Keratinocyte (primary cell): Measurements from ENCODE around the gene ARTN. TPM values are rescaled to one million over a fixed set of nuclear protein-coding genes. Genes with fewer than 3 reads are reported as not detected.
A peak's percentile ranks its signal among the peaks of the same experiment; 100 is the strongest.

ENCODE experiments used
- DNase-seq: peaks from one replicate; pipeline ENCODE4 v3.0.0-alpha.2; 2011; ENCODE audit warnings: low read depth, missing footprints, low spot score
- FAIRE-seq: peaks from 2 replicates; lab custom pipeline; 2011; peaks lifted over from hg19 to GRCh38; lab: Jason Lieb, UNC
- H2AFZ ChIP-seq: 2 replicates; pipeline ENCODE4 v1.6.0; 2012; ENCODE audit warnings: low read length, control low read depth, inconsistent platforms; ENCODE audit not compliant: control insufficient read depth
- H3K27ac ChIP-seq: 2 replicates; pipeline ENCODE4 v1.5.1; 2011; ENCODE audit warnings: low read length; ENCODE audit not compliant: control insufficient read depth, insufficient read depth
- H3K27me3 ChIP-seq: 3 replicates; pipeline ENCODE4 v1.6.0; 2011; ENCODE audit warnings: low read length; ENCODE audit not compliant: control insufficient read depth, insufficient read depth; ENCODE audit errors: extremely low read depth
- H3K36me3 ChIP-seq, 2 experiments: 2 replicates in 1 of 2; 3 replicates in 1 of 2; pipeline ENCODE4 v1.5.1; 2011; ENCODE audit warnings: low read length in 2 of 2, mild to moderate bottlenecking in 1 of 2; ENCODE audit not compliant: control insufficient read depth in 2 of 2, insufficient read depth in 2 of 2; ENCODE audit errors: extremely low read depth in 1 of 2
- H3K4me1 ChIP-seq: 3 replicates; pipeline ENCODE4 v1.5.1; 2011; ENCODE audit warnings: low read length; ENCODE audit not compliant: control insufficient read depth, insufficient read depth; ENCODE audit errors: extremely low read depth
- H3K4me2 ChIP-seq: 3 replicates; pipeline ENCODE4 v1.6.0; 2011; ENCODE audit warnings: low read depth, low read length; ENCODE audit not compliant: control insufficient read depth, insufficient read depth; ENCODE audit errors: extremely low read depth
- H3K4me3 ChIP-seq, 3 experiments: fragments of 200-600 bp in 1 of 3; sonication (generic) in 1 of 3; 2 replicates in 2 of 3; 3 replicates in 1 of 3; pipeline ENCODE4 v1.5.1; 2011 to 2016; ENCODE audit warnings: low read length in 3 of 3, mild to moderate bottlenecking in 3 of 3, control low read depth in 2 of 3, inconsistent platforms in 1 of 3, low read depth in 1 of 3, mixed read lengths in 1 of 3, mixed run types in 1 of 3, moderate library complexity in 1 of 3; ENCODE audit not compliant: control insufficient read depth in 2 of 3, insufficient read depth in 2 of 3; ENCODE audit errors: extremely low read depth in 1 of 3
- H3K79me2 ChIP-seq: 2 replicates; pipeline ENCODE4 v1.6.0; 2012; ENCODE audit warnings: low read length; ENCODE audit not compliant: control insufficient read depth, insufficient read depth
- H3K9ac ChIP-seq: 3 replicates; pipeline ENCODE4 v1.6.0; 2011; ENCODE audit warnings: low read length; ENCODE audit not compliant: control insufficient read depth, insufficient read depth; ENCODE audit errors: extremely low read depth
- H3K9me1 ChIP-seq: 3 replicates; pipeline ENCODE4 v1.6.0; 2011; ENCODE audit warnings: low read length; ENCODE audit not compliant: control insufficient read depth, insufficient read depth; ENCODE audit errors: extremely low read depth
- H3K9me3 ChIP-seq: 2 replicates; pipeline ENCODE4 v1.5.1; 2012; ENCODE audit warnings: low read depth, low read length; ENCODE audit not compliant: control insufficient read depth
- H4K20me1 ChIP-seq: 3 replicates; pipeline ENCODE4 v1.6.0; 2011; ENCODE audit warnings: low read length; ENCODE audit not compliant: control insufficient read depth, insufficient read depth; ENCODE audit errors: extremely low read depth
- EZH2 ChIP-seq: IDR thresholded peaks from one replicate; pipeline ENCODE4 v1.6.1; 2012; ENCODE audit warnings: inconsistent platforms, mild to moderate bottlenecking, low read length, moderate library complexity
- dilution Hi-C: fragments of 300-500 bp; cut with MboI; formaldehyde crosslinking; loops from one replicate; pipeline ENCODE4 v1.7.0; 2020; ENCODE audit warnings: low sequenced_read_pairs; ENCODE audit not compliant: extremely low pct_ligation_motif_present
- polyA plus RNA-seq, 5 experiments: library from polyadenylated mRNA; depleted of rRNA in 3 of 5; stranded (reverse) in 3 of 5; stranded (forward) in 1 of 5; unstranded in 1 of 5; fragments of >200 nt; gene quantifications; 1 replicate in 1 of 5; 2 replicates in 3 of 5; 3 replicates in 1 of 5; pipeline versions ENCODE4 v1.2.1 to v1.2.3, GENCODE V29; 2011 to 2012; ENCODE audit warnings: missing spikeins in 2 of 5, low read depth in 1 of 5, low replicate concordance in 1 of 5
- TF ChIP-seq, protein P1 (sequence below), 3 experiments: IDR thresholded peaks in 1 of 3; conservative IDR thresholded peaks in 1 of 3; optimal IDR thresholded peaks in 1 of 3; 2 replicates in 2 of 3; 3 replicates in 1 of 3; pipeline versions ENCODE3 to v1.5.1; 2011; ENCODE audit warnings: low read length in 3 of 3, mild to moderate bottlenecking in 3 of 3, moderate library complexity in 2 of 3, control low read depth in 1 of 3, inconsistent platforms in 1 of 3; ENCODE audit not compliant: insufficient read depth in 2 of 3; ENCODE audit errors: extremely low read depth in 1 of 3

ARTN gene
- polyA plus RNA-seq, 1 donor (not counting 4 experiments of a cell fraction or from before 2014, with no cell fraction given): 27.2 TPM

DNA sequence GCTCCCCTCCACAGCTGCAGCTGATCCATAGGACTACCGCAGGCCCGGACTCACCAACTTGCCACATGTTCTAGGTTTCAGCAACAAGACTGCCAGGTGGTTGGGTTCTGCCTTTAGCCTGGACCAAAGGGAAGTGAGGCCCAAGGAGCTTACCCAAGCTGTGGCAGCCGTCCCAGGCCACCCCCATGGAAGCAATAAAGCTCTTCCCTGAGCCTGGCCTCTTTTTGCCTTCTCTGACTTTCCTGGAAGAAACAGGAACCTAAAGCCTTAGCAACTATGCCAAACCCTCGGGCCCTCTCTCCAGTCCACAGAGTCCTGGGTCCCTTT is 2.7 kb upstream of the ARTN start:
- H4K20me1 ChIP-seq: no peaks in the 10 kb centered on the region
- no peaks in the 10 kb centered on the region for H3K9me3 ChIP-seq
- H3K4me1 ChIP-seq: peaks cover 60% of the 10 kb centered on the region
- no peaks in the 10 kb centered on the region for H3K9me1 ChIP-seq
- no peak overlapping the region for H2AFZ ChIP-seq
- no peak for TF ChIP-seq EZH2
- TF ChIP-seq, protein P1, sequence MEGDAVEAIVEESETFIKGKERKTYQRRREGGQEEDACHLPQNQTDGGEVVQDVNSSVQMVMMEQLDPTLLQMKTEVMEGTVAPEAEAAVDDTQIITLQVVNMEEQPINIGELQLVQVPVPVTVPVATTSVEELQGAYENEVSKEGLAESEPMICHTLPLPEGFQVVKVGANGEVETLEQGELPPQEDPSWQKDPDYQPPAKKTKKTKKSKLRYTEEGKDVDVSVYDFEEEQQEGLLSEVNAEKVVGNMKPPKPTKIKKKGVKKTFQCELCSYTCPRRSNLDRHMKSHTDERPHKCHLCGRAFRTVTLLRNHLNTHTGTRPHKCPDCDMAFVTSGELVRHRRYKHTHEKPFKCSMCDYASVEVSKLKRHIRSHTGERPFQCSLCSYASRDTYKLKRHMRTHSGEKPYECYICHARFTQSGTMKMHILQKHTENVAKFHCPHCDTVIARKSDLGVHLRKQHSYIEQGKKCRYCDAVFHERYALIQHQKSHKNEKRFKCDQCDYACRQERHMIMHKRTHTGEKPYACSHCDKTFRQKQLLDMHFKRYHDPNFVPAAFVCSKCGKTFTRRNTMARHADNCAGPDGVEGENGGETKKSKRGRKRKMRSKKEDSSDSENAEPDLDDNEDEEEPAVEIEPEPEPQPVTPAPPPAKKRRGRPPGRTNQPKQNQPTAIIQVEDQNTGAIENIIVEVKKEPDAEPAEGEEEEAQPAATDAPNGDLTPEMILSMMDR (optimal IDR thresholded peaks at IDR 0.05 in 1 of 3, IDR thresholded peaks at IDR 0.05 in 1 of 3, conservative IDR thresholded peaks at IDR 0.05 in 1 of 3; ENCODE audit: extremely low read depth in 1 of 3, insufficient read depth in 2 of 3, low read length in 3 of 3): no peak
- H3K27ac ChIP-seq: peak overlapping the region; percentile 81
- H3K79me2 ChIP-seq: peaks cover 26% of the 10 kb centered on the region
- H3K9ac ChIP-seq: peak overlapping the region; percentile 30
- H3K27me3 ChIP-seq: no peaks in the 10 kb centered on the region
- peaks cover 3 to 18% of the 10 kb centered on the region in 2 experiments for H3K36me3 ChIP-seq
- dilution Hi-C loops: loop anchor here (25.0 kb wide), 2 partner anchors 94 to 219 kb away; partner anchors contain the start of gene ST3GAL3
- DNase-seq (no peak), FAIRE-seq (no peak)
- peak overlapping the region; percentile 39 for H3K4me2 ChIP-seq
- H3K4me3 ChIP-seq: no peak overlapping the region

DNA sequence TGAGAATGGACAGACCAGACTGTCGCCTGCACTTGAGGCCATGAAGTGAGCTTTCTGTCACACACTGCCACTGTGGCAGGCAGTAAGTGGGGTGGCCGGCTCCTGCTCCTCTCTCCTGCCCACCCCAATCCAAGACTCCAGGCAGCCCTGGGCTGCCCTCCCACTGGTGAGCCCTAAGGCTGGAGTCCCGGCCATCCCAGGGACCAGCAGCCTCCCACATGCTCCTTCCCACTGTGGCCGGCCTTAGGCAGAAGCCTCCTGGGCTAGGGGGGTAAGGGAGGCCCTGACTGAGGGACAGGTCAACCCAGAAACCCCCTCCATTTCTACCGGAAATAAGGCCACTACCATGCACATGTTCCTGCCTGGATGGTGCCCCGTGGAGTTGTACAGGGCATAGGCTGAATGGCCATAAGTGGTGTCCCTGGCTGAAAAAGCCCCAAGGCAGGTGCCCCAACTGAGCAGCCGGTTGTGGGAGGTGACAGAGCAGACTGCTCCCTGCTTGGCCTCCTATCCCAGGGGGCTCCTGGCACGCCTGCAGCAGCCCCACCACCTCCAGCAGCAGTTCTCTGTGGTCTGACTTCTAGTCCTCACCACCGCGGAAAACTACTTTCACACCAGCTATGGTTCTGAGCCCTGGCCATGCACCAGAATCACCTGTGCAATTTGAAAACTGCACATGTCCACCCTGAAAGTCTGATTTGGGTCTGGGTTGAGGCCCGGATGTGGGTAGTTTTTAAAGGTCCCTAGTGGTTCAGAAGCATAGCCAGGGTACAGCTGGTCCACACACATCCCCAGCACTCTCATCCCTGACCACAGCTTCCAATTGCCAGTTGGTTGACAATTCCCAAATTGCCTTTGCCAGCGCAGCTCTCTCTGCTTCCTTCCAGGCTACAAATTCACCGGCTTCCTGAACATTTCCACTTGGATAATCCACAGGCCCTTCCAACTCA is 1.6 kb upstream of the ARTN start:
- Histone ChIP-seq H3K27ac (peak overlapping the region; percentile 81), H4K20me1 (peaks cover 1% of the 10 kb centered on the region), H3K4me2 (peak overlapping the region; percentile 97), H3K4me3 (peak overlapping the region in 1 of 3 experiments; percentile 95), H3K9me3 (no peaks in the 10 kb centered on the region), H3K36me3 (peaks cover 4 to 22% of the 10 kb centered on the region in 2 experiments), H2AFZ (no peak overlapping the region), H3K27me3 (no peaks in the 10 kb centered on the region), H3K79me2 (peaks cover 33% of the 10 kb centered on the region), H3K9ac (peak overlapping the region; percentile 30), H3K9me1 (no peaks in the 10 kb centered on the region), H3K4me1 (peaks cover 65% of the 10 kb centered on the region)
- FAIRE-seq (peak; percentile 41), DNase-seq (no peak)
- TF ChIP-seq, protein P1 (optimal IDR thresholded peaks at IDR 0.05 in 1 of 3, IDR thresholded peaks at IDR 0.05 in 1 of 3, conservative IDR thresholded peaks at IDR 0.05 in 1 of 3; ENCODE audit: extremely low read depth in 1 of 3, insufficient read depth in 2 of 3, low read length in 3 of 3): no peak
- TF ChIP-seq EZH2: no peak
- dilution Hi-C loops: loop anchor here (25.0 kb wide), 2 partner anchors 95 to 220 kb away; partner anchors contain the start of gene ST3GAL3
